ENCODE results near the gene MRPL55. TPM values are rescaled to one million over a fixed set of nuclear protein-coding genes. Genes with fewer than 3 reads are reported as not detected.
A peak's percentile ranks its signal among the peaks of the same experiment; 100 is the strongest.
"Not testable (repeated sequence)": the region's sequence is repeated elsewhere in the genome, so short reads cannot be mapped to it uniquely, and the experiment has no call there.

Gene MRPL55
- total RNA-seq, 1 donor: 32.5 TPM

GRCh38 chr1:228120857-228121489 is 11.9 kb upstream of the MRPL55 start:
- peak; percentile 10 for TF ChIP-seq CTCF (IDR thresholded peaks at IDR 0.05; ENCODE audit: insufficient read depth, low read length)
- DNase-seq (ENCODE audit: low read depth): peak; percentile 83
- no peak overlapping the region for H3K4me3 ChIP-seq (ENCODE audit: low read depth, low read length)

- no peak overlapping the region for H3K4me3 ChIP-seq (ENCODE audit: low read depth, low read length)
- DNase-seq (ENCODE audit: low read depth): peak; percentile 45
- no peak for TF ChIP-seq CTCF (IDR thresholded peaks at IDR 0.05; ENCODE audit: insufficient read depth, low read length)
Measured at GRCh38 chr1:228120351-228120750, 11.3 kb upstream of the MRPL55 start.

GRCh38 chr1:228118040-228118439 is 8.9 kb upstream of the MRPL55 start:
- no peak for DNase-seq (ENCODE audit: low read depth)
- H3K4me3 ChIP-seq (ENCODE audit: low read depth, low read length): no peak overlapping the region

GRCh38 chr1:228117335-228117734 is 8.2 kb upstream of the MRPL55 start:
- no peak for TF ChIP-seq CTCF (IDR thresholded peaks at IDR 0.05; ENCODE audit: insufficient read depth, low read length)
- no peak for DNase-seq (ENCODE audit: low read depth)
- H3K4me3 ChIP-seq (ENCODE audit: low read depth, low read length): no peak overlapping the region

More at GRCh38 chr1:228118040-228118439, 8.9 kb upstream of the MRPL55 start:
- TF ChIP-seq CTCF (IDR thresholded peaks at IDR 0.05; ENCODE audit: insufficient read depth, low read length): no peak

- TF ChIP-seq CTCF (IDR thresholded peaks at IDR 0.05; ENCODE audit: insufficient read depth, low read length): no peak
Measured at GRCh38 chr1:228114827-228115226, 5.7 kb upstream of the MRPL55 start.

GRCh38 chr1:228112617-228113016 is 3.5 kb upstream of the MRPL55 start:
- no peak for TF ChIP-seq CTCF (IDR thresholded peaks at IDR 0.05; ENCODE audit: insufficient read depth, low read length)
- no peak overlapping the region for H3K4me3 ChIP-seq (ENCODE audit: low read depth, low read length)
- no peak for DNase-seq (ENCODE audit: low read depth)

More at GRCh38 chr1:228114827-228115226, 5.7 kb upstream of the MRPL55 start:
- no peak overlapping the region for H3K4me3 ChIP-seq (ENCODE audit: low read depth, low read length)
- DNase-seq (ENCODE audit: low read depth): no peak

GRCh38 chr1:228112167-228112566 is 3.1 kb upstream of the MRPL55 start:
- H3K4me3 ChIP-seq (ENCODE audit: low read depth, low read length): no peak overlapping the region
- no peak for DNase-seq (ENCODE audit: low read depth)
- no peak for TF ChIP-seq CTCF (IDR thresholded peaks at IDR 0.05; ENCODE audit: insufficient read depth, low read length)

GRCh38 chr1:228111315-228111714 is 2.2 kb upstream of the MRPL55 start:
- not testable (repeated sequence) for H3K4me3 ChIP-seq (ENCODE audit: low read depth, low read length); DNase-seq (ENCODE audit: low read depth)

All from fibroblast of the aortic adventitia (primary cell).